ENCODE data around the gene LZTFL1.

GRCh38 chr3:45793482-45794176, 48.3 kb downstream of the LZTFL1 start:
- 0 out of 6 replicates have a peak, but pooled peaks of 1 of the 3 experiments have one; percentile 9 for TF ChIP-seq CTCF (IDR thresholded peaks at IDR 0.05 in 2 of 3, conservative IDR thresholded peaks at IDR 0.05 in 1 of 3; ENCODE audit: borderline replicate concordance in 1 of 3, insufficient read depth in 1 of 3, low read depth in 2 of 3, low read length in 2 of 3)
- no peak for TF ChIP-seq POLR2A (IDR thresholded peaks at IDR 0.05; ENCODE audit: borderline replicate concordance, extremely low read depth, insufficient read depth, insufficient read length)
- no peak for TF ChIP-seq MAX (IDR thresholded peaks at IDR 0.05)
- TF ChIP-seq EZH2 (IDR thresholded peaks at IDR 0.05) = no peak
- no peak for TF ChIP-seq SRF (IDR thresholded peaks at IDR 0.05; ENCODE audit: low read depth)
